HCT116 (cell line): ENCODE results near the gene WAC. TPM values are rescaled to one million over a fixed set of nuclear protein-coding genes. Genes with fewer than 3 reads are reported as not detected.

Experiments used
- ATAC-seq: fragments of 200-7000 bp; cut with Tn5 transposase; 2 replicates; pipeline ENCODE4 v1.9.1; 2020; ENCODE audit warnings: mild to moderate bottlenecking, moderate library complexity
- BruUV-seq: library from RNA; stranded (reverse); fragments of 400-500 nt; replicated peaks from 2 replicates; lab custom pipeline; 2021; lab: Mats Ljungman, UMichigan
- CTCF ChIA-PET: fragments of 300-600 bp; sonication (Branson Sonifier 250); formaldehyde crosslinking; loops from one replicate; lab custom pipeline; 2021; ENCODE audit warnings: antibody characterized with exemption; lab: Charles Lee
- POLR2A ChIA-PET: fragments of 300-600, 350-600 bp; sonication (Branson Sonifier 250); formaldehyde crosslinking; loops from one replicate; lab custom pipeline; 2021; ENCODE audit warnings: antibody characterized with exemption; lab: Charles Lee
- RAD21 ChIA-PET, 2 experiments: fragments of 300-600 bp; sonication (Branson Sonifier 250); formaldehyde crosslinking; loops; one replicate each; lab custom pipeline; 2023; ENCODE audit warnings: low total read pairs in 2 of 2; ENCODE audit not compliant: uncharacterized antibody in 2 of 2, unreplicated experiment in 2 of 2, low non-redundant PET in 1 of 2; lab: Charles Lee
- DNase-seq: peaks from one replicate; pipeline ENCODE4 v3.0.0-alpha.2; 2010; ENCODE audit warnings: low read depth, low spot score
- H2AFZ ChIP-seq: fragments of 200-600 bp; shearing (Covaris generic), sonication (generic); 2 replicates; pipeline ENCODE4 v1.6.1; 2017; ENCODE audit warnings: low read depth, mixed run types, mixed read lengths, antibody characterized with exemption, low read length; ENCODE audit not compliant: poor library complexity, severe bottlenecking
- H3K27ac ChIP-seq: 2 replicates; pipeline ENCODE4 v1.5.1; 2012; ENCODE audit warnings: low read depth, low read length
- H3K27me3 ChIP-seq: fragments of 200-600 bp; sonication (generic); 2 replicates; pipeline ENCODE4 v1.6.1; 2016; ENCODE audit warnings: mixed run types, low read length, mixed read lengths; ENCODE audit not compliant: insufficient read depth
- H3K36me3 ChIP-seq, 2 experiments: fragments of 200-500 bp in 1 of 2; fragments of 200-600 bp in 1 of 2; sonication (Bioruptor generic) in 1 of 2; sonication (generic) in 1 of 2; 2 replicates each; pipeline versions ENCODE4 v1.5.1 to v1.6.1; 2014 to 2016; ENCODE audit warnings: low read length in 2 of 2, inconsistent platforms in 1 of 2, mixed read lengths in 1 of 2, mixed run types in 1 of 2; ENCODE audit not compliant: insufficient read depth in 2 of 2, control insufficient read depth in 1 of 2
- H3K4me1 ChIP-seq, 2 experiments: fragments of 200-600 bp in 1 of 2; sonication (generic) in 1 of 2; 2 replicates each; pipeline versions ENCODE4 v1.5.1 to v1.6.1; 2012 to 2017; ENCODE audit warnings: low read length in 2 of 2, inconsistent platforms in 1 of 2, mild to moderate bottlenecking in 1 of 2, mixed read lengths in 1 of 2, mixed run types in 1 of 2, moderate library complexity in 1 of 2; ENCODE audit not compliant: insufficient read depth in 2 of 2, control insufficient read depth in 1 of 2
- H3K4me2 ChIP-seq: fragments of 200-600 bp; sonication (generic); 2 replicates; pipeline ENCODE4 v1.6.1; 2017; ENCODE audit warnings: mixed run types, low read length, mixed read lengths
- H3K4me3 ChIP-seq, 2 experiments: fragments of 200-600 bp in 1 of 2; sonication (generic) in 1 of 2; replicated peaks in 1 of 2; 2 replicates each; pipeline ENCODE4 v1.5.1; 2011 to 2016; ENCODE audit warnings: low read length in 2 of 2, control low read depth in 1 of 2, low read depth in 1 of 2, mild to moderate bottlenecking in 1 of 2, mixed read lengths in 1 of 2, mixed run types in 1 of 2
- H3K79me2 ChIP-seq: fragments of 200-600 bp; sonication (generic); 2 replicates; pipeline ENCODE4 v1.6.1; 2017; ENCODE audit warnings: mild to moderate bottlenecking, mixed run types, low read length, moderate library complexity, mixed read lengths; ENCODE audit not compliant: insufficient read depth
- H3K9ac ChIP-seq: fragments of 200-600 bp; sonication (generic); 2 replicates; pipeline ENCODE4 v1.6.1; 2016; ENCODE audit warnings: low read length, mixed read lengths
- H3K9me2 ChIP-seq: fragments of 200-600 bp; sonication (generic), shearing (Covaris generic); 2 replicates; pipeline ENCODE4 v1.6.1; 2017; ENCODE audit warnings: mixed run types, mild to moderate bottlenecking, moderate library complexity; ENCODE audit not compliant: insufficient read depth
- H3K9me3 ChIP-seq, 2 experiments: fragments of 200-500 bp in 1 of 2; fragments of 200-600 bp in 1 of 2; sonication (Bioruptor generic) in 1 of 2; sonication (generic) in 1 of 2; 2 replicates each; pipeline ENCODE4 v1.6.1; 2014 to 2017; ENCODE audit warnings: low read length in 2 of 2, mixed read lengths in 2 of 2, inconsistent platforms in 1 of 2, low read depth in 1 of 2, mild to moderate bottlenecking in 1 of 2, mixed run types in 1 of 2, moderate library complexity in 1 of 2; ENCODE audit not compliant: control insufficient read depth in 1 of 2, insufficient read depth in 1 of 2
- H4K20me1 ChIP-seq: fragments of 200-600 bp; sonication (generic), shearing (Covaris generic); 2 replicates; pipeline ENCODE4 v1.6.1; 2017; ENCODE audit warnings: mixed run types, mild to moderate bottlenecking, moderate library complexity; ENCODE audit not compliant: insufficient read depth
- CEBPB ChIP-seq: IDR thresholded peaks from 2 replicates; pipeline ENCODE4 v1.6.1; 2012; ENCODE audit warnings: low read depth
- ELF1 ChIP-seq: IDR thresholded peaks from 2 replicates; pipeline ENCODE4 v1.6.1; 2012; ENCODE audit warnings: low read depth, borderline replicate concordance
- EZH2 ChIP-seq: fragments of 200-600 bp; sonication (generic); IDR thresholded peaks from 2 replicates; pipeline ENCODE4 v1.6.1; 2017; ENCODE audit warnings: antibody characterized with exemption, mixed run types
- FOSL1 ChIP-seq: IDR thresholded peaks from 2 replicates; pipeline ENCODE4 v1.6.1; 2012; ENCODE audit warnings: low read depth
- POLR2A ChIP-seq: IDR thresholded peaks from 2 replicates; pipeline ENCODE4 v1.7.0; 2011; ENCODE audit warnings: borderline replicate concordance; ENCODE audit not compliant: insufficient read depth, insufficient read length; ENCODE audit errors: extremely low read depth
- POLR2AphosphoS5 ChIP-seq: IDR thresholded peaks from 2 replicates; pipeline ENCODE4 v1.6.1; 2011; ENCODE audit warnings: mild to moderate bottlenecking, low read depth, low read length, moderate library complexity
- RAD21 ChIP-seq: IDR thresholded peaks from 2 replicates; pipeline ENCODE4 v1.6.1; 2012; ENCODE audit warnings: low read depth, mild to moderate bottlenecking
- REST ChIP-seq: IDR thresholded peaks from 2 replicates; pipeline ENCODE4 v1.6.1; 2012; ENCODE audit warnings: low read depth
- SP1 ChIP-seq: IDR thresholded peaks from 2 replicates; pipeline ENCODE4 v1.6.1; 2012; ENCODE audit warnings: low read depth
- SRF ChIP-seq: IDR thresholded peaks from 2 replicates; pipeline ENCODE4 v1.6.1; 2012; ENCODE audit warnings: low read depth
- YY1 ChIP-seq: IDR thresholded peaks from 2 replicates; pipeline ENCODE4 v1.6.1; 2011; ENCODE audit warnings: low read length, low read depth, moderate library complexity, mild to moderate bottlenecking; ENCODE audit not compliant: insufficient replicate concordance; ENCODE audit errors: extremely low read depth
- ZFX ChIP-seq: fragments of 450-650 bp; IDR thresholded peaks from 2 replicates; pipeline ENCODE4 v1.6.1; 2017
- ZNF274 ChIP-seq: fragments of 200-500 bp; sonication (Bioruptor generic); IDR thresholded peaks from 2 replicates; pipeline ENCODE4 v1.6.1; 2014; ENCODE audit warnings: mild to moderate bottlenecking, low read depth, low read length, inconsistent platforms
- intact Hi-C: fragments of 100-400 bp; cut with micrococcal nuclease; formaldehyde crosslinking; loops from 2 replicates; pipeline ENCODE4 v1.10.0; 2022
- total RNA-seq: library from RNA; stranded (reverse); gene quantifications from one replicate; pipeline ENCODE4 v1.2.1, GENCODE V29; 2021; ENCODE audit not compliant: unreplicated experiment
- TF ChIP-seq, protein P1 (sequence below): IDR thresholded peaks from 2 replicates; pipeline ENCODE4 v1.6.1; 2012

WAC gene
- total RNA-seq, 1 experiment from 2014 or later: 117 TPM

- TF ChIP-seq CEBPB (no peak), ZNF274 (no peak), POLR2AphosphoS5 (no peak), ZFX (no peak)
- intact Hi-C loops: no loop called here
- no peak for DNase-seq
- Histone ChIP-seq H3K27me3 (no peaks in the 10 kb centered on the region), H3K36me3 (peaks cover 42 to 52% of the 10 kb centered on the region in 2 experiments), H3K4me1 (peaks cover 4 to 9% of the 10 kb centered on the region in 2 experiments; a peak in 2 of 4 replicates), H3K27ac (no peak overlapping the region), H3K4me2 (no peak overlapping the region), H4K20me1 (peaks cover 68% of the 10 kb centered on the region; the same call in 1 of the 2 replicates), H3K79me2 (peaks cover 100% of the 10 kb centered on the region), H3K9me2 (no peaks in the 10 kb centered on the region), H3K9me3 (no peaks in the 10 kb centered on the region), H2AFZ (no peak overlapping the region), H3K9ac (no peak overlapping the region), H3K4me3 (no peak overlapping the region)
- no TSS peak for BruUV-seq
- no peak for ATAC-seq
- POLR2A ChIA-PET: no interaction called here
- RAD21 ChIA-PET: interaction anchor here in 1 of 2 experiments (0.7 kb wide), 1 partner anchor 136 kb away, joined by 8 read pairs; no protein-coding TSS in a partner anchor
- CTCF ChIA-PET: no interaction called here
These were observed 19.9 kb downstream of the WAC start for GRCh38 chr10:28552775-28553174.

- Histone ChIP-seq H3K79me2 (peaks cover 100% of the 10 kb centered on the region), H3K36me3 (peaks cover 36 to 41% of the 10 kb centered on the region in 2 experiments), H3K9me2 (no peaks in the 10 kb centered on the region), H4K20me1 (peaks cover 62% of the 10 kb centered on the region; the same call in 1 of the 2 replicates), H3K27ac (no peak overlapping the region), H3K9ac (no peak overlapping the region), H3K4me1 (peaks cover 4 to 9% of the 10 kb centered on the region in 2 experiments; a peak in 2 of 4 replicates), H3K4me2 (no peak overlapping the region), H3K27me3 (no peaks in the 10 kb centered on the region), H3K4me3 (no peak overlapping the region), H3K9me3 (no peaks in the 10 kb centered on the region), H2AFZ (no peak overlapping the region)
- BruUV-seq: no TSS peak
- TF ChIP-seq RAD21 (no peak), SP1 (no peak), POLR2A (no peak), ELF1 (no peak), SRF (no peak), REST (no peak), YY1 (no peak), FOSL1 (no peak), ZFX (no peak), EZH2 (no peak), ZNF274 (no peak)
- TF ChIP-seq, protein P1, sequence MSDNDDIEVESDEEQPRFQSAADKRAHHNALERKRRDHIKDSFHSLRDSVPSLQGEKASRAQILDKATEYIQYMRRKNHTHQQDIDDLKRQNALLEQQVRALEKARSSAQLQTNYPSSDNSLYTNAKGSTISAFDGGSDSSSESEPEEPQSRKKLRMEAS: no peak
- POLR2A ChIA-PET: no interaction called here
- RAD21 ChIA-PET: no interaction called here
- intact Hi-C loops: no loop called here
- no peak for ATAC-seq
- CTCF ChIA-PET: no interaction called here
- no peak for DNase-seq
These were observed 21.1 kb downstream of the WAC start for GRCh38 chr10:28554009-28554408.
